Fibroblast of peridontal ligament (primary cell): ENCODE data around the gene PER1.
"Not testable (repeated sequence)": the region's sequence is repeated elsewhere in the genome, so short reads cannot be mapped to it uniquely, and the experiment has no call there.

ENCODE experiments used
- DNase-seq: peaks from one replicate; pipeline ENCODE4 v3.0.0-alpha.2; 2010; ENCODE audit errors: extremely low read depth

The PER1 gene

GRCh38 chr17:8152112-8152775 is at the start of gene PER1:
TSS of gene PER1 (minus strand) at chr17:8152404. CDS start at chr17:8150706, 1,698 bp downstream.
- peak; percentile 87 for DNase-seq

GRCh38 chr17:8192070-8192815 is 40.0 kb upstream of the PER1 start:
- DNase-seq, result peak; percentile 88

- no peak for DNase-seq
Measured at GRCh38 chr17:8190506-8190905, 38.3 kb upstream of the PER1 start.

- DNase-seq, result peak; percentile 97
Measured at GRCh38 chr17:8189711-8190477, 37.7 kb upstream of the PER1 start, which contains the start of gene BORCS6. TSS of gene BORCS6 (minus strand) at chr17:8190180. CDS start at chr17:8190140, 40 bp downstream.

GRCh38 chr17:8189041-8189710 is 37.0 kb upstream of the PER1 start:
- DNase-seq, result no peak

GRCh38 chr17:8188263-8188839 is 36.1 kb upstream of the PER1 start:
- no peak for DNase-seq

- DNase-seq, result peak; percentile 100
Measured at GRCh38 chr17:8187517-8188262, 35.5 kb upstream of the PER1 start.

- peak; percentile 97 for DNase-seq
Measured at GRCh38 chr17:8186787-8187516, 34.7 kb upstream of the PER1 start.

- DNase-seq, result peak; percentile 67
Measured at GRCh38 chr17:8186446-8186786, 34.2 kb upstream of the PER1 start.

- peak; percentile 37 for DNase-seq
Measured at GRCh38 chr17:8185582-8186445, 33.6 kb upstream of the PER1 start.

GRCh38 chr17:8176998-8177731 is 25.0 kb upstream of the PER1 start:
- DNase-seq, result no peak

- peak; percentile 79 for DNase-seq
Measured at GRCh38 chr17:8176197-8176940, 24.2 kb upstream of the PER1 start, which contains the start of gene TMEM107. TSS of gene TMEM107 (minus strand) at chr17:8176380. CDS start at chr17:8176286, 94 bp downstream.

- DNase-seq, result no peak
Measured at GRCh38 chr17:8175795-8176196, 23.6 kb upstream of the PER1 start.

- DNase-seq, result no peak
Measured at GRCh38 chr17:8173871-8174322, 21.7 kb upstream of the PER1 start.

- peak; percentile 97 for DNase-seq
Measured at GRCh38 chr17:8173056-8173870, 21.1 kb upstream of the PER1 start.

GRCh38 chr17:8170186-8170585 is 18.0 kb upstream of the PER1 start:
- DNase-seq, result not testable (repeated sequence)

GRCh38 chr17:8167526-8167925 is 15.3 kb upstream of the PER1 start:
- DNase-seq, result no peak
